Right atrium auricular region (tissue), 2 donors: ENCODE data around the gene INPP5A. TPM values are rescaled to one million over a fixed set of nuclear protein-coding genes. Genes with fewer than 3 reads are reported as not detected.

Source experiments
- DNase-seq: peaks from one replicate; pipeline ENCODE4 v3.0.0-alpha.2; 2019; ENCODE audit warnings: low spot score
- H3K27ac ChIP-seq, 2 donors: fragments of 200-600 bp; sonication (generic); 1 replicate in 1 of 2; 2 replicates in 1 of 2; pipeline ENCODE4 v1.5.1; 2016 to 2019
- H3K27me3 ChIP-seq, 2 donors: fragments of 200-600 bp; sonication (generic); one replicate each; pipeline versions ENCODE4 v1.5.1 to v1.6.0; 2017 to 2019
- H3K36me3 ChIP-seq: fragments of 200-600 bp; sonication (generic); one replicate; pipeline ENCODE4 v1.5.1; 2016
- H3K4me1 ChIP-seq, 2 donors: fragments of 200-600 bp; sonication (generic); one replicate each; pipeline versions ENCODE4 v1.5.1 to v1.6.0; 2017 to 2019
- H3K4me3 ChIP-seq, 2 donors: fragments of 200-600 bp; sonication (generic); 1 replicate in 1 of 2; 2 replicates in 1 of 2; pipeline ENCODE4 v1.5.1; 2017 to 2019; ENCODE audit warnings: mild to moderate bottlenecking in 1 of 2, moderate library complexity in 1 of 2
- H3K9me3 ChIP-seq, 2 donors: fragments of 200-600 bp; sonication (generic); one replicate each; pipeline ENCODE4 v1.5.1; 2019
- total RNA-seq, 2 donors: library from RNA; depleted of rRNA; stranded (reverse); fragments of >200 nt; gene quantifications; one replicate each; pipeline ENCODE4 v1.1.0, GENCODE V29; 2016
- TF ChIP-seq, protein P1 (sequence below), 2 donors: fragments of 200-600 bp; sonication (generic); IDR thresholded peaks; one replicate each; pipeline ENCODE4 v1.5.1; 2019; ENCODE audit warnings: antibody characterized with exemption in 2 of 2

Gene INPP5A
- total RNA-seq, 2 donors from 2014 or later, result 116 to 143 TPM

DNA sequence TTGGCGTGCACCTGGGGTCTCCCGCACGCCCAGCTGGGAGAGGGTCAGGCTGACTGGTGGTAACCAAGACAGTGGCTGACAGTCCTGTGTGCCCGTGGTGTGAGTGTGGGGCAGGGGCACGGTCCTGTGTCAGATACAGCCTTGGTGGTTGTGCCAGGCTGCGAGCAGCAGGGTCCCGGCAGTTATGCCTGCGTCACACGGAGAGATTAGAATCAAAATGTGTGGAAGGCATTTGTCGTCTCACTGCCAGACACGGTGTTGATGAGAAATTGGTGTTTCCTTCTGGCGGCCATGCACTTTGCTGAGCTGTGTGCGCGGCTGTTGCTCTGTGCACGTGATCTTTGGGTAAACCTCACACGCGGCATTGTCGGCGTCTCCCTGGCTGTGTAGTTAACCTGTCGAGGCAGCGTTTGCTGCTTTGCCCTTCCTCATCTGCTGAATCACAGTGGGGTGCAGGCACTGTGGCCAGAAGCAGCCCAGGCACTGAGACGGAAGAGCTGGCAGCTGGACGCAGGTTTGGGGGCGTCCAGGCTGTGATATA is 160.7 kb downstream of the INPP5A start:
- H3K9me3 ChIP-seq, result peaks cover 0 to 9% of the 10 kb centered on the region in 2 donors
- H3K4me1 ChIP-seq, result peaks cover 0 to 11% of the 10 kb centered on the region in 2 donors
- no peak overlapping the region for H3K27ac ChIP-seq
- TF ChIP-seq, protein P1, sequence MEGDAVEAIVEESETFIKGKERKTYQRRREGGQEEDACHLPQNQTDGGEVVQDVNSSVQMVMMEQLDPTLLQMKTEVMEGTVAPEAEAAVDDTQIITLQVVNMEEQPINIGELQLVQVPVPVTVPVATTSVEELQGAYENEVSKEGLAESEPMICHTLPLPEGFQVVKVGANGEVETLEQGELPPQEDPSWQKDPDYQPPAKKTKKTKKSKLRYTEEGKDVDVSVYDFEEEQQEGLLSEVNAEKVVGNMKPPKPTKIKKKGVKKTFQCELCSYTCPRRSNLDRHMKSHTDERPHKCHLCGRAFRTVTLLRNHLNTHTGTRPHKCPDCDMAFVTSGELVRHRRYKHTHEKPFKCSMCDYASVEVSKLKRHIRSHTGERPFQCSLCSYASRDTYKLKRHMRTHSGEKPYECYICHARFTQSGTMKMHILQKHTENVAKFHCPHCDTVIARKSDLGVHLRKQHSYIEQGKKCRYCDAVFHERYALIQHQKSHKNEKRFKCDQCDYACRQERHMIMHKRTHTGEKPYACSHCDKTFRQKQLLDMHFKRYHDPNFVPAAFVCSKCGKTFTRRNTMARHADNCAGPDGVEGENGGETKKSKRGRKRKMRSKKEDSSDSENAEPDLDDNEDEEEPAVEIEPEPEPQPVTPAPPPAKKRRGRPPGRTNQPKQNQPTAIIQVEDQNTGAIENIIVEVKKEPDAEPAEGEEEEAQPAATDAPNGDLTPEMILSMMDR (IDR thresholded peaks at IDR 0.05), result no peak
- H3K36me3 ChIP-seq, result peaks cover 14% of the 10 kb centered on the region
- H3K27me3 ChIP-seq, result no peaks in the 10 kb centered on the region
- no peak for DNase-seq
- no peak overlapping the region for H3K4me3 ChIP-seq

DNA sequence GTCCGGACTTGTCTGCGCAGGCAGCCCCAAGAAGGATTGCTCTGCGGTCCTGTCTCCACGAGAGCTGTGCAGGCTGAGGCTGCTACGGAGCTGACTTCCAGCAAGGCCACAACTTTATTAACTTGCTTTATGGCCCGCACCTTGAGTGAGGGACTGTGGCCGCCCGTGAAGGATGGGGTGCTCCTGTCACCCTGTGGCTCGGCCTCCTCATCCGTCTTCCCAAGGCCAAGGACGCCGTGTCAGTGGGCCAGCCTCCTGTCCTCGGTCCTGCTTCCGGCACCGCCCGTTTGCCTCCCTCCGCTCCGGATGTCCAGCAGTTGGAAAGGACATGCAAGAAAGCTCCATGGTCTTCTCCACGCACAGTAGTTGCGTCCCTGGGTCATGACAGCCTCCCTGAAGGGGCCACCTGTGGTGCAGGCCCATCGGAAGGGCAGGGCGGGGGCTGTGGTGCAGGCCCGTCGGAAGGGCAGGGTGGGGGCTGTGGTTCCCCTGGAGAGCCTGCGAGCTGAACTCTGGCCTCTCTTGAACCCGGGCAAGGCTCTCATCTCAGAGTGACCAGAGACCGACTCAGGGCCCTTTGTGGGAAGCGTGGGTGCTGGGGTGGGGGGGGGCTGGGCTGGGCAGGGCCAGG is 161.3 kb downstream of the INPP5A start:
- TF ChIP-seq, protein P1 (IDR thresholded peaks at IDR 0.05), result no peak

DNA sequence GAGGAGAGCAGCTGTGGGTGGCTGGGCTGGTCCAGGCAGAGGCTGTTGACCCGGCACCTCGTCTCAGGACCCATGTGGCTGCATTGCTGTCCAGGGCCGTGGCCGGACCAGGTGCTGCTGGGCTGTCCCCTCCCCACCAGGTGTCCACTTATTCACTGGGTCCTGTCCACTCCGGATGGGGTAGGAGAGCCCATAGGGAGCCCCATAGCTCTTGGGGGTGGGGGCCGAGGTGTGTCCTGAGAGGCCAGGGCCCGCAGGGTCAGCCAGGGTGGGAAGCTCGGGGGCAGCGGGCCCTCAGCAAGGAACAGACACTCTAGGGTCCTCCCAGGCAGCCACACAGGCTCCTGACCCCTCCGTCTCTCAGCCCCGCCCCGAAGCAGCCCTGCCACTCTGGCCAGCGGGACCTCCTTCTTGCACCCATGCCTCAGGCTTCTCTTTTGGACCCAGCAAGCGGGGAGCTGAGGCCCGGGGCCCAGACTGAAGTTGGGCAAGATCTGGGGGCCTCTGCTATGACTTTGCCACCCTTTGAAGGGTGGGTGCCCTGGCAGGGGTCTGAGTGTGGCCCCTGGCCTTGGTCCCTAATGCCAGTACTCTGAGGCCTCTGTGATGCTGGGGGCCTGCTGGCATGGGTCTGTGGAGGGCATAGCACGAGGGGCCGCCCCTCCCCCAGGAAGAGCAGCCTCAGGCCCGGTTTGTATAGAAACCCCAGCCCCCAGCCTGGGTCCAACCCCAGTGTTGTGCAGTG is 162.0 kb downstream of the INPP5A start:
- H3K4me1 ChIP-seq, result peaks cover 0 to 11% of the 10 kb centered on the region in 2 donors
- DNase-seq, result no peak
- H3K27me3 ChIP-seq, result no peaks in the 10 kb centered on the region
- peaks cover 0 to 8% of the 10 kb centered on the region in 2 donors for H3K9me3 ChIP-seq
- peak overlapping the region in 1 of 2 donors; percentile 32 for H3K27ac ChIP-seq
- peaks cover 14% of the 10 kb centered on the region for H3K36me3 ChIP-seq
- TF ChIP-seq, protein P1 (IDR thresholded peaks at IDR 0.05), result no peak
- H3K4me3 ChIP-seq, result no peak overlapping the region

More for the DNA sequence above, 161.3 kb downstream of the INPP5A start:
- H3K36me3 ChIP-seq, result peaks cover 14% of the 10 kb centered on the region
- no peak overlapping the region for H3K4me3 ChIP-seq
- DNase-seq, result no peak
- peaks cover 0 to 11% of the 10 kb centered on the region in 2 donors for H3K4me1 ChIP-seq
- no peak overlapping the region for H3K27ac ChIP-seq
- no peaks in the 10 kb centered on the region for H3K27me3 ChIP-seq
- peaks cover 0 to 9% of the 10 kb centered on the region in 2 donors for H3K9me3 ChIP-seq

DNA sequence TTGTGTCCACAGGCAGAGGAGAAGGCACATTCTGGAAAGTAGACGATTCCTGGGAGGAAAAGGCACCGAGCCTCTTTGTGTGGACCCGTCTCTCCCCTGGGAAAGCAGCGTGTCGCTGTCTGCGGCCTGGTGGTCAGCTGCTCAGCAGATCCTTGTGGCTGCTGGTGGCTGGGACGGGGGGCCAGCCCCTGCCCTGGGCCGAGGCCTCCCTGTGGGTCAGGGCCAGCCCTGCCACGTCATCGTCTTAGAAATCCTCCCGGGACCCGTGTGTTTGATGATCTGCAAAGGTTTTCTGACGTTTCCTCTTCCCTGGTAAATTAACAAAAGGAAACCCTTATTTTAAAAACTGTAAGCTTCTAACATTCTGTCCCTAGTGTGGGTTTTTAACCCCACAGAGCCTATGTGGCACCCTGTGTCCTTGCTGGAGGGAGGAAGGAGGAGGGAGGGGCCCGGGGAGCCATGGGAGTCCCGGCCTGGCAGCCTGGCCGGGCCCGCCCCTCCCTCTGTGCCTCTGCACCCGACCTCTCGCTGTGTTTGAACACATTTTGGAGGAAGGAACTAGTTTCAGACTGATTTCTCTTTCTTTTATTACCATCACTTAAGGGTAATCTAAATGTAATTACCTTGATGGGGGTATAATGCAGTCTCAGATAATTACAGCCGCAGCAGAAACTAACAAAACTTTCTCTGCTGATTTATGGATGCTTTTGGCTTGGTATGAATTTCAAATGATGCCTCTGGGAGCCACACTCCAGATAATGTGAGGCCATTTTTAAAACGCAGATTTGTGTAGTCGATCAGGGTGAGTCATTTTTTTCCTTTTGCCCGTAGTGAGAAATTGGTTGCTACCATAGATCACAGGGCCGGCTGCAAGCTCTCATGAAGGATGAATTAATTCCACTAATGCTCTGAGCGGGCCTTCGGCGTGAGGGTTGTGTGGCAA is 162.8 kb downstream of the INPP5A start:
- DNase-seq, result no peak
- Histone ChIP-seq H3K4me3 (no peak overlapping the region), H3K36me3 (peaks cover 20% of the 10 kb centered on the region), H3K27ac (peak overlapping the region; percentile 27 to 32), H3K4me1 (peaks cover 0 to 11% of the 10 kb centered on the region in 2 donors), H3K27me3 (no peaks in the 10 kb centered on the region), H3K9me3 (peaks cover 0 to 5% of the 10 kb centered on the region in 2 donors)
- TF ChIP-seq, protein P1 (IDR thresholded peaks at IDR 0.05), result no peak

DNA sequence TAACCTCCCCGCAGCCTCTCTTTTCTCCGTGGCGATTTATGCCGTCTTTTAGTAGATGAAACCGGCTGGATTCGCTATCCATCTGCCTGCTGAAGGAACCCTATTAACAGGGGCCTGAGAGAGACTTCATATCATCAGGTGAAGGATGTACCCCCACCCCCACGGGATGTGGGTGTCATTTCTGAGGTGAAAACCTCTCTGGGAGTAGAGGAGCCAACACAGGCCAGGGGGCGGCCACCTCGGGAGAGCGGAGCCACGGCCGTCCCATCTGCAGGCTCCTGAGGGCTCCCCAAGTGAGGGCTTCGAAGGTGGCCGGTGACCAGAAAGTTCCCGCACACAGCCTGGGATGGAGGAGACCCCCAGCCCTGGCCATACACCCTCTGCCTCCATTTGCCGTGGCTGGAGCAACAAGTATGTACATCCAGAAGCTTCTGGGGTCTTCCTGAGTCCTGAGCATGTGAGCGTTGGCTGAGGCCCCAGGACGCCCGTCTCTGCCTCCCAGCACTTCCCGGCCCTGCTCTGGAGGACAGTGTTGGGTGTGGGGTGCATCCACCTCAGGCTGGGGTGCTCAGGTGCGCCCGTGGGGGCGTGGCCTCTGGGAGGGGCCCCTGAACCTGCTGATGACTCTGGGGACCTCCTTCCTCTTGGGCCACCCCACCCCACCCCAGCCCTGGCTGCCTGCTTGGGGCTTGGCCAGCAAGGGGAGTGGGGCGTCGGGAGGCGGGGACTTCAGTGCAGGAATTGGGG is 163.7 kb downstream of the INPP5A start:
- peaks cover 0 to 11% of the 10 kb centered on the region in 2 donors for H3K4me1 ChIP-seq
- TF ChIP-seq, protein P1 (IDR thresholded peaks at IDR 0.05), result no peak
- H3K9me3 ChIP-seq, result peaks cover 0 to 13% of the 10 kb centered on the region in 2 donors
- H3K36me3 ChIP-seq, result peaks cover 24% of the 10 kb centered on the region
- no peak overlapping the region for H3K27ac ChIP-seq
- H3K27me3 ChIP-seq, result no peaks in the 10 kb centered on the region
- DNase-seq, result no peak
- H3K4me3 ChIP-seq, result no peak overlapping the region
